HepG2 (cell line): Measurements from ENCODE around the gene DTWD2. TPM values are rescaled to one million over a fixed set of nuclear protein-coding genes. Genes with fewer than 3 reads are reported as not detected.

Source experiments
- ATAC-seq: fragments of 200-7000 bp; cut with Tn5 transposase; 3 replicates; pipeline ENCODE4 v1.9.1; 2020; ENCODE audit warnings: mild to moderate bottlenecking, moderate library complexity
- BruUV-seq: library from RNA; stranded (reverse); fragments of 400-500 nt; replicated peaks from 2 replicates; lab custom pipeline; 2021; lab: Mats Ljungman, UMichigan
- CTCF ChIA-PET: fragments of 300-600 bp; formaldehyde crosslinking; extraction: SDS; loops from one replicate; lab custom pipeline; 2021; ENCODE audit warnings: low total read pairs, inconsistent platforms, low intra/inter-chr PET ratio; lab: Yijun Ruan, JAX
- POLR2A ChIA-PET: fragments of 350-600 bp; sonication (Branson Sonifier 250); formaldehyde crosslinking; loops from one replicate; lab custom pipeline; 2020; ENCODE audit warnings: antibody characterized with exemption, inconsistent platforms; lab: Yijun Ruan, JAX
- DNase-seq: peaks from one replicate; pipeline ENCODE4 v3.0.0-alpha.2; 2015; ENCODE audit warnings: low spot score
- FAIRE-seq: peaks from 3 replicates; lab custom pipeline; 2011; peaks lifted over from hg19 to GRCh38; lab: Jason Lieb, UNC
- H2AFZ ChIP-seq: one replicate; pipeline ENCODE4 v1.6.1; 2011; ENCODE audit warnings: low read length, inconsistent platforms
- H3K27ac ChIP-seq: fragments of 300-600 bp; 3 replicates; pipeline ENCODE4 v1.8.0; 2011; ENCODE audit warnings: mixed run types, mild to moderate bottlenecking, mixed read lengths, low read length, inconsistent platforms; ENCODE audit not compliant: insufficient read depth; ENCODE audit errors: extremely low read length
- H3K27me3 ChIP-seq, 2 experiments: fragments of 200-600 bp in 1 of 2; 2 replicates in 1 of 2; 3 replicates in 1 of 2; pipeline versions ENCODE4 v1.6.0 to v1.8.0; 2011; ENCODE audit warnings: low read length in 2 of 2, mild to moderate bottlenecking in 2 of 2, moderate library complexity in 2 of 2, inconsistent platforms in 1 of 2; ENCODE audit not compliant: insufficient read depth in 2 of 2, control insufficient read depth in 1 of 2
- H3K36me3 ChIP-seq, 2 experiments: fragments of 200-600 bp in 1 of 2; replicated peaks in 1 of 2; 2 replicates in 1 of 2; 3 replicates in 1 of 2; pipeline versions ENCODE4 v1.5.1 to v1.8.0; 2011; ENCODE audit warnings: low read length in 2 of 2, inconsistent platforms in 1 of 2; ENCODE audit not compliant: insufficient read depth in 2 of 2, control insufficient read depth in 1 of 2
- H3K4me1 ChIP-seq: 2 replicates; pipeline ENCODE4 v1.5.1; 2012; ENCODE audit warnings: low read length, inconsistent platforms; ENCODE audit not compliant: insufficient read depth
- H3K4me2 ChIP-seq: 2 replicates; pipeline ENCODE4 v1.6.0; 2011; ENCODE audit warnings: low read depth, low read length, inconsistent platforms
- H3K4me3 ChIP-seq, 3 experiments: fragments of 200-600 bp in 1 of 3; sonication (generic), shearing (Covaris generic) in 1 of 3; replicated peaks in 1 of 3; 2 replicates each; pipeline ENCODE4 v1.5.1; 2011 to 2016; ENCODE audit warnings: low read length in 3 of 3, inconsistent platforms in 2 of 3, low read depth in 2 of 3, mild to moderate bottlenecking in 2 of 3, control low read depth in 1 of 3, mixed read lengths in 1 of 3; ENCODE audit not compliant: insufficient read depth in 1 of 3
- H3K79me2 ChIP-seq: one replicate; pipeline ENCODE4 v1.6.1; 2011; ENCODE audit warnings: low read length, inconsistent platforms; ENCODE audit not compliant: insufficient read depth
- H3K9ac ChIP-seq: 2 replicates; pipeline ENCODE4 v1.6.0; 2011; ENCODE audit warnings: mild to moderate bottlenecking, low read depth, low read length, inconsistent platforms; ENCODE audit not compliant: insufficient read depth
- H3K9me3 ChIP-seq: 2 replicates; pipeline ENCODE4 v1.5.1; 2012; ENCODE audit warnings: mild to moderate bottlenecking, low read length
- H4K20me1 ChIP-seq: 2 replicates; pipeline ENCODE4 v1.6.0; 2011; ENCODE audit warnings: inconsistent platforms, mild to moderate bottlenecking, low read length, moderate library complexity; ENCODE audit not compliant: insufficient read depth
- ASH2L ChIP-seq: fragments of 300-600, 200-600 bp; sonication (generic); IDR thresholded peaks from 2 replicates; pipeline ENCODE4 v1.7.0; 2017; ENCODE audit warnings: low read depth, mild to moderate bottlenecking, moderate library complexity, mixed read lengths, low read length; ENCODE audit not compliant: insufficient read length
- ATF6 ChIP-seq: sonication (generic); formaldehyde crosslinking; conservative IDR thresholded peaks from 2 replicates; pipeline ENCODE4 v1.4.0; 2020; ENCODE audit warnings: missing genetic modification reagents
- SNAPC4 ChIP-seq: sonication (generic); formaldehyde crosslinking; IDR thresholded peaks from 2 replicates; pipeline ENCODE4 v1.4.0; 2020; ENCODE audit warnings: mild to moderate bottlenecking, missing genetic modification reagents
- ZEB1 ChIP-seq: IDR thresholded peaks from 2 replicates; pipeline ENCODE4 v1.6.1; 2012; ENCODE audit warnings: mild to moderate bottlenecking, low read depth, inconsistent platforms; ENCODE audit not compliant: insufficient replicate concordance
- ZNF235 ChIP-seq: sonication (generic); formaldehyde crosslinking; IDR thresholded peaks from 2 replicates; pipeline ENCODE4 v1.8.1; 2023; ENCODE audit warnings: mild to moderate bottlenecking, missing genetic modification reagents, borderline replicate concordance
- ZNF878 ChIP-seq: sonication (generic); formaldehyde crosslinking; IDR thresholded peaks from 2 replicates; pipeline ENCODE4 v1.8.1; 2023; ENCODE audit warnings: mild to moderate bottlenecking, missing genetic modification reagents, moderate library complexity
- WGBS: methylation state at CpG from one replicate; pipeline ENCODE4 v1.1.6; 2017; ENCODE audit warnings: low lambda C conversion rate; 5-methylcytosine and 5-hydroxymethylcytosine counted together
- in situ Hi-C: cut with HindIII; loops from 2 replicates; pipeline ENCODE4 v1.10.0; 2017; ENCODE audit warnings: low pct_unique_long_range_greater_than_20kb; ENCODE audit not compliant: extremely low pct_ligation_motif_present
- intact Hi-C: fragments of 100-400 bp; cut with micrococcal nuclease; formaldehyde crosslinking; loops from one replicate; pipeline ENCODE4 v1.10.0; 2022; ENCODE audit not compliant: unreplicated experiment
- polyA plus RNA-seq, 8 experiments: library from polyadenylated mRNA; depleted of rRNA in 3 of 8; stranded (reverse) in 7 of 8; unstranded in 1 of 8; fragments of >200 nt; fragmentation: Illumina TruSeq in 4 of 8; extraction: Trizol in 4 of 8; gene quantifications; 2 replicates each; pipeline versions ENCODE4 v1.2.1 to v1.2.3, GENCODE V29; 2011 to 2016; ENCODE audit warnings: low read depth in 4 of 8, missing spikeins in 1 of 8, mixed read lengths in 1 of 8; ENCODE audit not compliant: insufficient read depth in 1 of 8
- total RNA-seq, 5 experiments: library from RNA; depleted of rRNA; stranded (reverse); fragments of >200 nt; fragmentation: Illumina TruSeq; extraction: Trizol; gene quantifications; 2 replicates each; pipeline ENCODE4 v1.2.3, GENCODE V29; 2016; ENCODE audit warnings: low read depth in 1 of 5

Gene DTWD2
- total and polyA plus RNA-seq, 2 of the 13 experiments (the other 11 are each of a cell fraction or from before 2014, with no cell fraction given) = 1.6 to 6.0 TPM

DNA sequence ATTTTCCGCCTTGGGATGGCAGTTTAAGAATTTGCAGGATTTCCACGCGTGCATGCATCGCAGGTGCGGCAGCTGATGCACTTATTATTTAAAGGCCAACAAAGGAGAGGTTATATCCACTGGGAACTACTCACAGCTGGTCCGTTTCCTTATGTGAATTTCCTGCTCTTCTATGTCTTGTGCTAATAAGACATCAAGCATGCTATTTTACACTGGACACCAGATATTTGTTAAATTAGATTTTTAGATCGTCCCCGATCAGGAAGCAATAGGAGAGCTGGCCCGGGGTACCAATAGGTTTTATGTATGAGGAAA, 476 bp upstream of the DTWD2 start:
- POLR2A ChIA-PET = interaction anchor here (0.9 to 2.9 kb wide), 4 partner anchors 20 to 280 kb away, joined by 3 to 8 read pairs (median 6); partner anchors contain the start of gene DMXL1
- Histone ChIP-seq H4K20me1 (no peaks in the 10 kb centered on the region), H3K27ac (no peak overlapping the region), H3K4me1 (peaks cover 9% of the 10 kb centered on the region), H3K79me2 (no peaks in the 10 kb centered on the region), H2AFZ (peak overlapping the region; percentile 88), H3K9me3 (no peaks in the 10 kb centered on the region), H3K27me3 (no peaks in the 10 kb centered on the region; a peak in 1 of 5 replicates), H3K4me2 (peak overlapping the region; percentile 87), H3K36me3 (no peaks in the 10 kb centered on the region), H3K4me3 (peak overlapping the region; percentile 78 to 89 (median 80)), H3K9ac (peak overlapping the region; percentile 91)
- intact Hi-C loops (loop anchor here (1.0 to 10.0 kb wide), 7 partner anchors 33 to 1468 kb away; partner anchors contain the start of gene DMXL1), in situ Hi-C loops (loop anchor here (10.0 kb wide), 1 partner anchor 426 kb away; no protein-coding TSS in a partner anchor)
- no peak for DNase-seq
- peak; percentile 2 for ATAC-seq
- FAIRE-seq = no peak
- CTCF ChIA-PET = interaction anchor here (0.7 to 2.7 kb wide), 6 partner anchors 11 to 423 kb away, joined by 3 to 44 read pairs (median 4); no protein-coding TSS in a partner anchor
- BruUV-seq = TSS peak; percentile 95
- 0% methylated on average over 9 of the region's 9 CpGs for WGBS
- 0 out of 2 replicates have a peak, but pooled peaks have one; percentile 0 for TF ChIP-seq SNAPC4 (CRISPR knock-in tag)
- TF ChIP-seq ATF6 = no peak
- peak; percentile 33; the same call in 1 of the 2 replicates for TF ChIP-seq ZNF878 (CRISPR knock-in tag)
- TF ChIP-seq ZNF235 (CRISPR knock-in tag) = no peak
- TF ChIP-seq ZEB1 = peak; percentile 50
- TF ChIP-seq ASH2L = no peak
